Measurements from ENCODE around the gene GRAMD1B.

Gene GRAMD1B

DNA sequence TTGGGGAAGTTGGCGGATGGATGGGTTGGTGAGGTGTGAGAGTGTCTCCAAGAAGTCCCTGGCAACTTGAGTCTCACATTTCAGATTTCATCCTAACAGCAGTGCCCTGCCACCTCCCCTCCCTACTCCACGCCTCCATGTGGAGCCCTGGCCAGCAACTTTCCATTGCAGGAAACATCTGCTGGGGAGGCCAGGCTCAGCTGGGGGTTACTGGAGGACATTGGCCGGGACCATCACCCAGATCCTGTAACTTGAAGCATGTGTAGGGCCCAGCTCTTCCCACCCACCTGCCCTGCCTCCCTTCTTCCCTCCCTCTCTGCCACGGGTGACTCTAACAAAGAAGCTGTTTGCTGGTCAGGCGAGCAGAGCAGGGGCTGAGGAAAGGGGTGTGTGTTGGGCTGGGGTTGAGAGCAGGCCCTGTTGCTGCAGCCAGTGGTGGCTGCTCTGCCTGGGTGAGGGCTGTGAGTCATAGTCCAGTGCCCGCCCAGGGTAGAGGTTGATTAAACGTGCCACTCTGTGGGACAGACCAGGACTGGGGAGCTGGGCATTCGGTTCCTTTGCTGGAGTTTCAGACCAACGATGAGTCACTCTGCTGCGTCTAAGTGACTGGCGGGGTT is 160.3 kb downstream of the GRAMD1B start:
- TF ChIP-seq, protein P1, sequence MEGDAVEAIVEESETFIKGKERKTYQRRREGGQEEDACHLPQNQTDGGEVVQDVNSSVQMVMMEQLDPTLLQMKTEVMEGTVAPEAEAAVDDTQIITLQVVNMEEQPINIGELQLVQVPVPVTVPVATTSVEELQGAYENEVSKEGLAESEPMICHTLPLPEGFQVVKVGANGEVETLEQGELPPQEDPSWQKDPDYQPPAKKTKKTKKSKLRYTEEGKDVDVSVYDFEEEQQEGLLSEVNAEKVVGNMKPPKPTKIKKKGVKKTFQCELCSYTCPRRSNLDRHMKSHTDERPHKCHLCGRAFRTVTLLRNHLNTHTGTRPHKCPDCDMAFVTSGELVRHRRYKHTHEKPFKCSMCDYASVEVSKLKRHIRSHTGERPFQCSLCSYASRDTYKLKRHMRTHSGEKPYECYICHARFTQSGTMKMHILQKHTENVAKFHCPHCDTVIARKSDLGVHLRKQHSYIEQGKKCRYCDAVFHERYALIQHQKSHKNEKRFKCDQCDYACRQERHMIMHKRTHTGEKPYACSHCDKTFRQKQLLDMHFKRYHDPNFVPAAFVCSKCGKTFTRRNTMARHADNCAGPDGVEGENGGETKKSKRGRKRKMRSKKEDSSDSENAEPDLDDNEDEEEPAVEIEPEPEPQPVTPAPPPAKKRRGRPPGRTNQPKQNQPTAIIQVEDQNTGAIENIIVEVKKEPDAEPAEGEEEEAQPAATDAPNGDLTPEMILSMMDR (IDR thresholded peaks at IDR 0.05; ENCODE audit: low read length, missing control alignments): no peak
- no peak overlapping the region for H3K4me3 ChIP-seq (replicated peaks; ENCODE audit: low read depth, low read length)
- peak; percentile 65 for DNase-seq (ENCODE audit: low read depth)

DNA sequence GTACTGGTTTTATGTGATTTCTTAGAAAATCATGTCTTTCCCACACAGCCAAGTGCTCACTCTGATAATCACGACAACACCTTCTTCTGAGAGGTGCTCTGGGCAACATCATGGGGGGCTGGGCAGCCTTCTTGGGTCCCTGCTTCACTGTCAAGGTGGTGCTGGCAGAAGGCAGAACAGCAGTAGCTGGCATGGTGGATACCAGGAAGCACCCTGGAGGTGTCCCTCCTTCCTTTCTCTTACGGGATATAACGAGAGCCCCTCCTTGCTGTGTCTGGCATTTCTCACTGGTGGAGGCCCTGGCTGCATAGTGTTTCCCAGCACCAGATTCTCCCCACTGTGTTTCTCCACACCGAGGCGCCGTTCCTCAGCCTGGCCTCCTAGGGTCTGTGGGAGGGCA is 163.5 kb downstream of the GRAMD1B start:
- TF ChIP-seq, protein P1 (IDR thresholded peaks at IDR 0.05; ENCODE audit: low read length, missing control alignments): no peak
- DNase-seq (ENCODE audit: low read depth): no peak
- H3K4me3 ChIP-seq (replicated peaks; ENCODE audit: low read depth, low read length): no peak overlapping the region

DNA sequence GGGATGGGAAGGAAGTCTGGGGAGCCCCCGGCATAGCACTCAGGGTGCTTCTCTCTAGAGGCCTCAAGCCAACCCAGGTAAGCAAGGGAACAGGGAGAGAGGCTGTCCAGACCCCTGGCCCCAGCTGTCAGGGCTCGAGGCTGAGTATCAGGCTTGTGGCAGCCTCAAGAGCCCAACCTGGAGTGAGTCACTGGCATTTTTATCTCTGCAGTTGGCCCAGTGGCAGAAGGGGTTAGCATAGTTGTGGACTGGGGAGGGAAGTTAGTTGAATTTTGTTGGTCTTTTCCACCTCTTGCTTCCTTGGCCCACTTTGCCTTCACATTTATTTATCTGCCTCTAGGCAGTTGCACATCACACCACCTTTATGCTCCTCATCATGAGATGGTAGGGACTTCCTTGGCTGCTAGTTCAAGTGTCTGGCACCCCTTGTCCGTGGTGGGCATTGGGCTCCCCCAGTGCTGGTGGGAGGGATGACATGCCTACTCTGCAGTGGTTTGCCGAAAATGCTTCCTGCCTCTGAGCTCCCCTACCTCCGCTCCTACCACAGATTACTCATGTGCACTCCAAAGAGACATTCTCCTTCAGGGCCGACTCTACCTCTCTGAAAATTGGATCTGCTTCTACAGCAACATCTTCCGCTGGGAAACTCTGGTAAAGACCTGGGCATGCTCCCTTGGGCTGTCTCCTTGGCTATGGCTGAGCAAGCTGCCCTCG is 164.3 kb downstream of the GRAMD1B start:
- DNase-seq (ENCODE audit: low read depth): peak; percentile 15
- TF ChIP-seq, protein P1 (IDR thresholded peaks at IDR 0.05; ENCODE audit: low read length, missing control alignments): no peak

DNA sequence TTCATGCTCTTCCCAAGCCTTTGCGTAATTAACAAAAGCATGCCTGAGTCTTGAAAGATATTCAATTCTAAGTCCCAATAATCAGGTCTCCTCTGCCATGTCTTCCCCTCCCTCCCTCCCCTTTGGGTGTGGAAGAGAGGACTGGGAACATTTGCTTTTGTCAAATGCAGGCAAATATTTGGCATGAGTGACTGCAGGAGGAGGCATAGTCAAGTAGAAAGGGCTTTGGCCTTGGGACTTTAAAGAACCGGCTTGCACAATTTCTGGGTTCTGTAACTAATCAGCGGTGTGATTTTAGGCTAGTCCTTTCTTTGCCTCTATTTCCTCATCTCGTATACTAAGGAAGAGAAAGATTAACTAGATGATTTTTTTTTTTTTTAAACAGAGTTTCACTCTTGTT is 164.9 kb downstream of the GRAMD1B start:
- TF ChIP-seq, protein P1 (IDR thresholded peaks at IDR 0.05; ENCODE audit: low read length, missing control alignments): no peak
- DNase-seq (ENCODE audit: low read depth): no peak
- H3K4me3 ChIP-seq (replicated peaks; ENCODE audit: low read depth, low read length): no peak overlapping the region

More for the DNA sequence above, 164.3 kb downstream of the GRAMD1B start:
- no peak overlapping the region for H3K4me3 ChIP-seq (replicated peaks; ENCODE audit: low read depth, low read length)

DNA sequence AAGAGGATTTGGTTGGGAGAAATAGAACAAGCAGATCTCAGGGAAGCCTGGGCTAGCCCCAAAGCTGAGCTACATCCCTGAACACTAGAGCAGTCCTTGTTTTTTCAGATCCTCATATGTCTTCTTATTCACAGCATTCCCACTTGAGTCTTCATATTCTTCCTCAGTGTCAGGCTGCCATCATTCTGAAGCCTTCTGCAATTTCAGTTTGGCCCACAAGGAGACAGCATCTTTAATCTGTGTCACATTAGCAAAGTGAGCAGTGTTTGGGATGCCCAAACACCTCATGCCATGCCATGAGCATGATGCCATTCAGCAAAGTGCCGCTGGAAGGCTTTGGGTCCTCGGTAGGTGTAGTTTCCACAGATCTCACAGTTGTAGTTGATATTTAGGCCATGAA is 167.8 kb downstream of the GRAMD1B start:
- H3K4me3 ChIP-seq (replicated peaks; ENCODE audit: low read depth, low read length): no peak overlapping the region
- no peak for DNase-seq (ENCODE audit: low read depth)
- TF ChIP-seq, protein P1 (IDR thresholded peaks at IDR 0.05; ENCODE audit: low read length, missing control alignments): no peak

DNA sequence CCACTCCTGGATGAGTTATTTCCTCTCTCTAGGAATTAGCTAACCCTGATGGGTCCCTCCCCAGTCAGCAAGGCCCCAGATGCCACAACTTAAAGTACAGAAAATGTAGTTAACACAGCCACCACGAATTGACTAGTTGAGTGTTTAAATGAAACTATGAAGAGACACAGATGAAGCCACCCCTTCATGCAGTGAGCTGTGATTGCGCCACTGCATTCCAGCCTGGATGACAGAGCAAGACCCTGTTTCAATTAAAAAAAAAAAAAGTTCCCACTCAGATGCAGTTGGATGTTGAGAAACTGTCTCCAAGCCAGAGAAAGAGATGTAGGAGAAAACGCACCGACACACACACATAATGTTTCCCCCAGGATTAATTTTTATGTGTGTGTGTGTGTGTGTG is 171.1 kb downstream of the GRAMD1B start:
- TF ChIP-seq, protein P1 (IDR thresholded peaks at IDR 0.05; ENCODE audit: low read length, missing control alignments): no peak
- peak; percentile 72 for DNase-seq (ENCODE audit: low read depth)
- no peak overlapping the region for H3K4me3 ChIP-seq (replicated peaks; ENCODE audit: low read depth, low read length)
